ENCODE data around the gene MED6.

- TF ChIP-seq POLR2A (IDR thresholded peaks at IDR 0.05) (no peak), EP300 (IDR thresholded peaks at IDR 0.05) (no peak)
Measured at GRCh38 chr14:70600382-70601157, at the start of gene MED6.

Measured in stomach (tissue), 4 donors.